H1 (cell line): ENCODE results near the gene KLHL8. TPM values are rescaled to one million over a fixed set of nuclear protein-coding genes. Genes with fewer than 3 reads are reported as not detected.

Experiments
- CTCF ChIA-PET: fragments of 300-600 bp; sonication (Branson Sonifier 250); formaldehyde crosslinking; loops from one replicate; lab custom pipeline; 2021; ENCODE audit not compliant: partially characterized antibody; lab: Charles Lee
- POLR2A ChIA-PET: fragments of 300-600 bp; sonication (Branson Sonifier 250); formaldehyde crosslinking; loops from one replicate; lab custom pipeline; 2021; ENCODE audit warnings: inconsistent platforms; ENCODE audit not compliant: partially characterized antibody; lab: Charles Lee
- DNase-seq, 2 experiments: peaks; one replicate each; pipeline versions ENCODE4 v3.0.0 to v3.0.0-alpha.2; 2010 to 2022; ENCODE audit warnings: low spot score in 2 of 2, low read depth in 1 of 2, mixed read lengths in 1 of 2
- FAIRE-seq: peaks from 2 replicates; lab custom pipeline; 2011; peaks lifted over from hg19 to GRCh38; lab: Jason Lieb, UNC
- H2AFZ ChIP-seq: 2 replicates; pipeline ENCODE4 v1.8.1; 2012; ENCODE audit warnings: low read length, inconsistent platforms
- H2AK5ac ChIP-seq: 2 replicates; pipeline ENCODE4 v1.6.1; 2013; ENCODE audit warnings: low read depth, low read length
- H2BK120ac ChIP-seq: replicated peaks from 2 replicates; pipeline ENCODE3; 2013; ENCODE audit warnings: low read depth, low read length, inconsistent platforms
- H2BK12ac ChIP-seq: 2 replicates; pipeline ENCODE4 v1.6.1; 2013; ENCODE audit warnings: low read depth, low read length
- H2BK15ac ChIP-seq: 2 replicates; pipeline ENCODE4 v1.6.1; 2013; ENCODE audit warnings: low read length
- H2BK20ac ChIP-seq: 2 replicates; pipeline ENCODE4 v1.6.1; 2013; ENCODE audit warnings: low read length
- H2BK5ac ChIP-seq: 2 replicates; pipeline ENCODE4 v1.6.1; 2013; ENCODE audit warnings: low read depth, low read length
- H3K14ac ChIP-seq: 2 replicates; pipeline ENCODE4 v1.6.1; 2013; ENCODE audit warnings: inconsistent platforms; ENCODE audit not compliant: insufficient read length
- H3K18ac ChIP-seq: 2 replicates; pipeline ENCODE4 v1.6.1; 2013; ENCODE audit warnings: low read length; ENCODE audit errors: extremely low read depth
- H3K23ac ChIP-seq: 2 replicates; pipeline ENCODE4 v1.6.1; 2013; ENCODE audit warnings: inconsistent platforms; ENCODE audit not compliant: insufficient read length
- H3K23me2 ChIP-seq: 2 replicates; pipeline ENCODE4 v1.6.1; 2013; ENCODE audit warnings: low read depth, low read length
- H3K27ac ChIP-seq: 2 replicates; pipeline ENCODE4 v1.6.1; 2011; ENCODE audit warnings: low read depth, low read length, inconsistent platforms
- H3K27me3 ChIP-seq, 4 experiments: replicated peaks in 1 of 4; 1 replicate in 1 of 4; 2 replicates in 3 of 4; pipeline versions ENCODE4 v1.6.1 to v1.8.1; 2011 to 2013; ENCODE audit warnings: low read length in 3 of 4, mild to moderate bottlenecking in 3 of 4, inconsistent platforms in 2 of 4, mixed read lengths in 2 of 4, moderate library complexity in 1 of 4; ENCODE audit not compliant: control insufficient read depth in 3 of 4, insufficient read depth in 3 of 4; ENCODE audit errors: extremely low read depth in 1 of 4
- H3K36me3 ChIP-seq, 4 experiments: 2 replicates each; pipeline versions ENCODE4 v1.6.1 to v1.8.1; 2011 to 2013; ENCODE audit warnings: mild to moderate bottlenecking in 4 of 4, low read length in 3 of 4, moderate library complexity in 2 of 4, control low read depth in 1 of 4, inconsistent platforms in 1 of 4; ENCODE audit not compliant: insufficient read depth in 4 of 4, control insufficient read depth in 2 of 4
- H3K4ac ChIP-seq: replicated peaks from 2 replicates; pipeline ENCODE3; 2013; ENCODE audit warnings: low read length, low read depth, mixed read lengths, inconsistent platforms; ENCODE audit not compliant: insufficient read length
- H3K4me1 ChIP-seq, 4 experiments: replicated peaks in 1 of 4; 1 replicate in 1 of 4; 2 replicates in 3 of 4; pipeline versions ENCODE4 v1.6.1 to v1.8.1; 2011 to 2013; ENCODE audit warnings: low read length in 3 of 4, inconsistent platforms in 2 of 4, mixed read lengths in 1 of 4; ENCODE audit not compliant: insufficient read depth in 4 of 4, control insufficient read depth in 3 of 4
- H3K4me2 ChIP-seq, 2 experiments: 2 replicates each; pipeline versions ENCODE4 v1.6.1 to v1.8.1; 2011 to 2013; ENCODE audit warnings: low read depth in 2 of 2, low read length in 2 of 2, control low read depth in 1 of 2, inconsistent platforms in 1 of 2, mild to moderate bottlenecking in 1 of 2; ENCODE audit not compliant: insufficient read depth in 1 of 2
- H3K4me3 ChIP-seq, 4 experiments: fragments of 200-600, 300-600 bp in 1 of 4; sonication (generic), shearing (Covaris generic), sonication (Bioruptor Twin) in 1 of 4; 2 replicates each; pipeline versions ENCODE4 v1.5.1 to v1.8.1; 2011 to 2016; ENCODE audit warnings: low read length in 4 of 4, low read depth in 3 of 4, control low read depth in 2 of 4, inconsistent platforms in 2 of 4, mild to moderate bottlenecking in 2 of 4, mixed read lengths in 1 of 4, moderate library complexity in 1 of 4; ENCODE audit not compliant: insufficient read depth in 2 of 4; ENCODE audit errors: extremely low read depth in 1 of 4
- H3K56ac ChIP-seq: replicated peaks from 2 replicates; pipeline ENCODE3; 2013; ENCODE audit warnings: low read depth, mild to moderate bottlenecking, mixed read lengths, low read length, inconsistent platforms; ENCODE audit not compliant: insufficient read length
- H3K79me1 ChIP-seq: 2 replicates; pipeline ENCODE4 v1.6.1; 2013; ENCODE audit warnings: low read depth, low read length, control low read depth
- H3K79me2 ChIP-seq, 2 experiments: 2 replicates each; pipeline versions ENCODE4 v1.6.1 to v1.8.1; 2012 to 2013; ENCODE audit warnings: low read length in 2 of 2, mild to moderate bottlenecking in 2 of 2, inconsistent platforms in 1 of 2; ENCODE audit not compliant: insufficient read depth in 2 of 2, control insufficient read depth in 1 of 2
- H3K9ac ChIP-seq, 4 experiments: replicated peaks in 1 of 4; 1 replicate in 1 of 4; 2 replicates in 3 of 4; pipeline versions ENCODE4 v1.6.1 to v1.8.1; 2011 to 2013; ENCODE audit warnings: low read depth in 3 of 4, low read length in 3 of 4, control low read depth in 2 of 4, mild to moderate bottlenecking in 2 of 4, moderate library complexity in 2 of 4, inconsistent platforms in 1 of 4; ENCODE audit errors: extremely low read depth in 1 of 4
- H3K9me3 ChIP-seq, 2 experiments: 2 replicates each; pipeline versions ENCODE4 v1.6.1 to v1.8.1; 2012 to 2013; ENCODE audit warnings: mild to moderate bottlenecking in 2 of 2, moderate library complexity in 2 of 2, control low read depth in 1 of 2, inconsistent platforms in 1 of 2, low read depth in 1 of 2, low read length in 1 of 2, mixed read lengths in 1 of 2; ENCODE audit not compliant: insufficient read depth in 2 of 2
- H4K20me1 ChIP-seq, 2 experiments: replicated peaks in 1 of 2; 2 replicates each; pipeline versions ENCODE3 to v1.8.1; 2011 to 2013; ENCODE audit warnings: inconsistent platforms in 2 of 2, low read length in 2 of 2, mild to moderate bottlenecking in 1 of 2; ENCODE audit not compliant: insufficient read depth in 2 of 2, control insufficient read depth in 1 of 2
- H4K5ac ChIP-seq: 2 replicates; pipeline ENCODE4 v1.6.1; 2013; ENCODE audit warnings: low read length, low read depth, mixed read lengths, inconsistent platforms; ENCODE audit not compliant: insufficient read length
- H4K8ac ChIP-seq: 2 replicates; pipeline ENCODE4 v1.8.0; 2013; ENCODE audit warnings: mild to moderate bottlenecking, moderate library complexity, low read length, inconsistent platforms; ENCODE audit not compliant: insufficient read depth; ENCODE audit errors: extremely low read depth
- H4K91ac ChIP-seq: replicated peaks from 2 replicates; pipeline ENCODE3; 2013; ENCODE audit warnings: low read length, mixed read lengths, inconsistent platforms; ENCODE audit not compliant: insufficient read length
- BCL11A ChIP-seq, 2 experiments: IDR thresholded peaks; one replicate each; pipeline ENCODE4 v1.6.1; 2011; ENCODE audit warnings: low read depth in 2 of 2, low read length in 2 of 2, mild to moderate bottlenecking in 2 of 2
- CHD2 ChIP-seq: IDR thresholded peaks from 2 replicates; pipeline ENCODE4 v1.6.1; 2012; ENCODE audit warnings: low read length, improper control_type of control experiment
- EP300 ChIP-seq, 2 experiments: IDR thresholded peaks; 1 replicate in 1 of 2; 2 replicates in 1 of 2; pipeline ENCODE4 v1.6.1; 2011 to 2012; ENCODE audit warnings: low read depth in 2 of 2, low read length in 2 of 2, mild to moderate bottlenecking in 2 of 2, borderline replicate concordance in 1 of 2, inconsistent platforms in 1 of 2, moderate library complexity in 1 of 2
- MAFK ChIP-seq: IDR thresholded peaks from 2 replicates; pipeline ENCODE4 v1.6.1; 2012; ENCODE audit warnings: low read depth, mild to moderate bottlenecking, improper control_type of control experiment, low read length
- PHF8 ChIP-seq: fragments of 200-600 bp; sonication (generic); conservative IDR thresholded peaks from 2 replicates; pipeline ENCODE4 v1.7.1; 2012; ENCODE audit warnings: low read depth, mild to moderate bottlenecking, inconsistent platforms, low read length, moderate library complexity
- RAD21 ChIP-seq, 2 experiments: IDR thresholded peaks in 1 of 2; conservative IDR thresholded peaks in 1 of 2; 2 replicates each; pipeline ENCODE4 v1.6.1; 2011; ENCODE audit warnings: low read depth in 2 of 2, low read length in 2 of 2, improper control_type of control experiment in 1 of 2, inconsistent platforms in 1 of 2, mild to moderate bottlenecking in 1 of 2, moderate library complexity in 1 of 2
- RFX5 ChIP-seq: IDR thresholded peaks from 2 replicates; pipeline ENCODE4 v1.6.1; 2011; ENCODE audit warnings: low read depth, low read length, improper control_type of control experiment, borderline replicate concordance
- RXRA ChIP-seq: IDR thresholded peaks from 2 replicates; pipeline ENCODE4 v1.6.1; 2011; ENCODE audit warnings: low read depth, mild to moderate bottlenecking, low read length, moderate library complexity; ENCODE audit not compliant: insufficient read depth
- SAP30 ChIP-seq: fragments of 300-600 bp; sonication (generic); IDR thresholded peaks from 2 replicates; pipeline ENCODE4 v1.7.1; 2012; ENCODE audit warnings: low read length, moderate library complexity, mild to moderate bottlenecking, inconsistent platforms; ENCODE audit not compliant: insufficient read depth, insufficient replicate concordance
- SIX5 ChIP-seq: IDR thresholded peaks from 2 replicates; pipeline ENCODE4 v1.6.1; 2011; ENCODE audit warnings: mild to moderate bottlenecking, low read depth, low read length
- SP1 ChIP-seq: IDR thresholded peaks from 2 replicates; pipeline ENCODE4 v1.6.1; 2011; ENCODE audit warnings: low read depth, low read length
- WGBS, 2 experiments: shearing (Covaris generic) in 1 of 2; methylation state at CpG; one replicate each; pipeline versions ENCODE4 v1.1.6 to v1.1.7; 2013 to 2015; ENCODE audit warnings: low lambda C conversion rate in 2 of 2, mixed read lengths in 2 of 2, inconsistent platforms in 1 of 2, low coverage in 1 of 2, missing lambda C conversion rate in 1 of 2; ENCODE audit not compliant: insufficient replicate concordance in 2 of 2, insufficient coverage in 1 of 2, insufficient read length in 1 of 2; ENCODE audit errors: extremely low coverage in 1 of 2, missing lambda C conversion rate in 1 of 2; 5-methylcytosine and 5-hydroxymethylcytosine counted together
- polyA plus RNA-seq, 7 experiments: library from polyadenylated mRNA; depleted of rRNA in 3 of 7; stranded (reverse) in 5 of 7; unstranded in 2 of 7; fragments of >200 nt in 5 of 7; fragments of 200-250 nt in 2 of 7; gene quantifications; 1 replicate in 5 of 7; 2 replicates in 1 of 7; 4 replicates in 1 of 7; pipeline versions ENCODE4 v1.2.1 to v1.2.3, GENCODE V29; 2011 to 2013; ENCODE audit warnings: missing spikeins in 2 of 7, mixed read lengths in 2 of 7
- total RNA-seq: library from RNA; stranded (reverse); fragmentation: NEBNext Ultra II Directional; extraction: Animal tissue kit (Norgen Biotek cat#: 25700); gene quantifications from 2 replicates; pipeline ENCODE4 v1.2.1, GENCODE V29; 2021
- TF ChIP-seq, protein P1 (sequence below): IDR thresholded peaks from 2 replicates; pipeline ENCODE4 v1.6.1; 2012; ENCODE audit warnings: inconsistent platforms

KLHL8 gene
- total and polyA plus RNA-seq, 2 of the 8 experiments (the other 6 are each of a cell fraction or from before 2014, with no cell fraction given): 0.94 to 8.1 TPM

DNA sequence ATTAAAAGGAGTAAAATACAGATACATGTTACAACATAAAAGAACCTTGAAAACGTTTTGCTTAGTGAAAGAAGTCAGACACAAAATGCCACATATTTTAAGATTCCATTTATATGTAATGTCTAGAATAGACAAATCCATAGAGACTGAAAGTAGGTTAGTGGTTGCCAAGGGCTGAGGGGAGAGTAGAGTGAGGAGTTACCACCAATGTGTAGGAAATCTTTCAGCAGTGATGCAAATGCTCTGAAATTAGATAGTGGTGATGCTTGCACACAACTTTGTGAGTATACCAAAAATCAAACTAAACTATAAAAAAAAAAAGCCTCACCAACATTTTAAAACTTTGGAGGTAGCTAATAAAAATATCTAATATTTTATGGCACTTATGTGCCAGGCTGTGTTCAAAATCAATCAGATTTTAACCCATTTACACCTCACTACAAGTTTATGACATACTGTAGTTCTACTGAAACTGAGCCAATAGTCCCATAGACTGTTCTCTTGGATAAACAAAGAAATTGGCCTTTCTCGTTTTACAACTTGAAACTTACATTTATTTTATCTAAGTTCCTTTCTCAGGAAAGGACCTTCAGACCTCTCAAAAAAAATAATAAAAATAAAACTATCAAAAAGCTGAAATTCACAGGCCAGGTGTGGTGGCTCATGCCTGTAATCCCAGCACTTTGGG lies 29.1 kb upstream of the KLHL8 start:
- Histone ChIP-seq H3K14ac (no peak overlapping the region), H3K4me1 (no peaks in the 10 kb centered on the region), H3K23me2 (no peaks in the 10 kb centered on the region), H3K23ac (no peak overlapping the region), H3K27ac (no peak overlapping the region), H3K4me2 (no peak overlapping the region), H4K5ac (no peak overlapping the region), H2AFZ (no peak overlapping the region), H4K91ac (no peak overlapping the region), H3K18ac (no peak overlapping the region), H3K79me1 (no peaks in the 10 kb centered on the region), H2BK5ac (no peak overlapping the region), H3K4ac (no peak overlapping the region), H2BK120ac (no peak overlapping the region), H4K20me1 (no peaks in the 10 kb centered on the region), H3K4me3 (no peak overlapping the region), H2BK12ac (no peak overlapping the region), H4K8ac (no peak overlapping the region), H3K56ac (no peak overlapping the region), H3K27me3 (no peaks in the 10 kb centered on the region), H3K9me3 (peaks cover 0 to 8% of the 10 kb centered on the region in 2 experiments; a peak in 2 of 4 replicates), H2BK15ac (no peak overlapping the region), H3K9ac (no peak overlapping the region), H2BK20ac (no peak overlapping the region), H3K36me3 (no peaks in the 10 kb centered on the region), H3K79me2 (no peaks in the 10 kb centered on the region), H2AK5ac (no peak overlapping the region)
- no peak for DNase-seq
- 75% methylated on average over 2 of the region's 2 CpGs; no CpG with 5 or more reads in 1 of the 2 experiments for WGBS, 2 experiments
- no peak for FAIRE-seq
- ChIA-PET POLR2A (no interaction called here), CTCF (interaction anchor here (0.6 to 0.9 kb wide), 2 partner anchors 20 to 679 kb away, joined by 3 read pairs; no protein-coding TSS in a partner anchor)
- TF ChIP-seq RAD21 (IDR thresholded peaks at IDR 0.05 in 1 of 2, conservative IDR thresholded peaks at IDR 0.05 in 1 of 2; ENCODE audit: low read depth in 2 of 2, low read length in 2 of 2) (no peak), SIX5 (no peak), PHF8 (no peak), BCL11A (IDR thresholded peaks at IDR 0.05; ENCODE audit: low read depth in 2 of 2, low read length in 2 of 2) (no peak), SP1 (no peak), EP300 (IDR thresholded peaks at IDR 0.05; ENCODE audit: borderline replicate concordance in 1 of 2, low read depth in 2 of 2, low read length in 2 of 2) (no peak), RXRA (no peak), MAFK (no peak), SAP30 (no peak), CHD2 (no peak), RFX5 (no peak)
- TF ChIP-seq, protein P1, sequence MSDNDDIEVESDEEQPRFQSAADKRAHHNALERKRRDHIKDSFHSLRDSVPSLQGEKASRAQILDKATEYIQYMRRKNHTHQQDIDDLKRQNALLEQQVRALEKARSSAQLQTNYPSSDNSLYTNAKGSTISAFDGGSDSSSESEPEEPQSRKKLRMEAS: no peak
